22Rv1 (cell line): Measurements from ENCODE around the gene DGKG.

ENCODE experiments used
- ZFX ChIP-seq: fragments of 450-650 bp; IDR thresholded peaks from 2 replicates; pipeline ENCODE4 v1.6.1; 2017; ENCODE audit warnings: antibody characterized with exemption, borderline replicate concordance
- TF ChIP-seq, protein P1 (sequence below): fragments of 450-650 bp; IDR thresholded peaks from 2 replicates; pipeline ENCODE4 v1.5.1; 2017; ENCODE audit warnings: mild to moderate bottlenecking

DNA sequence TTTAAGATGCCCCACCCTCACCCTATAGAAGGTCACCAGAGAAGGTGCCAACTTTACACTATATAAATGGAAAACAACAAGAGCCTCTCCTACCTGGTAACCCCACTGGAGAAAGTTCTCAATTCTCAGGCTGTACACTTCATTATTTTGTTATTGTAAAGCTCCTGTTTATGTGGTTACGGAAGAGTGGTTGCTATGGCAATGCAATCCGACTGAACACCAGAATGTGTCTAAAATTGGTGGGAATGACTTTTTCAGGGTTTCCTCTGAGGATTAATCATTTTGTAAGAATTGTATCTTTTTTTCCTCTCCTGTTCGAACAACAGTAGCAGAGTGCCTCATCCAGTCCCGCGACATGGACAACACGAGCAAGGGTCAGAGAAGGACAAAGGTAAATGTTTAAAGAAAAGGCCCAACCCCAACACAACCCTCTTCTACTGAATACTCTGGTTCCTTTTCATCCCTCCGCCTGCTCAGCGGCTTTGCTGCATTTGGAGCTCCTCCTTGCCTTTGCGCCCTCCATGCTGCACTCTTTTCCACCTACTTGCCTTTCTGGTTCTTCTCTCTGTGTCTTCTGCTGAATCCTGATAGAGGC lies 45.3 kb downstream of the DGKG start:
- TF ChIP-seq, protein P1, sequence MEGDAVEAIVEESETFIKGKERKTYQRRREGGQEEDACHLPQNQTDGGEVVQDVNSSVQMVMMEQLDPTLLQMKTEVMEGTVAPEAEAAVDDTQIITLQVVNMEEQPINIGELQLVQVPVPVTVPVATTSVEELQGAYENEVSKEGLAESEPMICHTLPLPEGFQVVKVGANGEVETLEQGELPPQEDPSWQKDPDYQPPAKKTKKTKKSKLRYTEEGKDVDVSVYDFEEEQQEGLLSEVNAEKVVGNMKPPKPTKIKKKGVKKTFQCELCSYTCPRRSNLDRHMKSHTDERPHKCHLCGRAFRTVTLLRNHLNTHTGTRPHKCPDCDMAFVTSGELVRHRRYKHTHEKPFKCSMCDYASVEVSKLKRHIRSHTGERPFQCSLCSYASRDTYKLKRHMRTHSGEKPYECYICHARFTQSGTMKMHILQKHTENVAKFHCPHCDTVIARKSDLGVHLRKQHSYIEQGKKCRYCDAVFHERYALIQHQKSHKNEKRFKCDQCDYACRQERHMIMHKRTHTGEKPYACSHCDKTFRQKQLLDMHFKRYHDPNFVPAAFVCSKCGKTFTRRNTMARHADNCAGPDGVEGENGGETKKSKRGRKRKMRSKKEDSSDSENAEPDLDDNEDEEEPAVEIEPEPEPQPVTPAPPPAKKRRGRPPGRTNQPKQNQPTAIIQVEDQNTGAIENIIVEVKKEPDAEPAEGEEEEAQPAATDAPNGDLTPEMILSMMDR, result no peak
- TF ChIP-seq ZFX, result no peak
